ENCODE results near the gene DGUOK.
A peak's percentile ranks its signal among the peaks of the same experiment; 100 is the strongest.

The DGUOK gene

DNA sequence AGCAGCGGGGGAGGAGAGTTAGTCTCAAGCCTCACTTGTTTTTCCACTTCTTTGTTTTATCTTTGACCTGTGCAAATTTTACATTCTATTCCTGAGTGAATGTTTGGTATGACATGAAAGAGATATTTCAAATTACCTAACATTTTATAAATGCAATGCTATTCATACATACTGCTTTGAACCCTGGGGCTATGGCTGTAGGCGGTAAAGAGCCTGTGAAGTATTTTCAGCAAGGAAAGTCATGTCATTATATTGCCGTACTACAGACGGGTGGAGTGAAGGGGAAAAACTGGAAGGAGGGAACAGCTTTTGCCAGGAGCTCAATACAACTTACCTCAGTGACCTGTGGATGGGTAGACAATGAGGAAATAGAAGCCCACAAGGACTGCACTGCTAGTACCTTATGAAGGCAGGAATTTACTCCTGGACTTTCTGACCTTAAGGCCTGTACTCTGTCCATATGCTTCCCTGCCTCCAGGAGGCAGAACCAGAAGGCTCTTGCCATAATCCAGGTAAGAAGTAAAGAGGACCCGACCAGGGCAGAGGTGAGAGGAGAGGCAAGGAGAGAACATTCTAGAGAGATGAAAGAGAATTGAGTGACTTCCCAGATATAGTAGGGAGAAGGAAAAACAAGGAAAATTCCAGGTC is 29.7 kb downstream of the DGUOK start:
- no peak for DNase-seq

DNA sequence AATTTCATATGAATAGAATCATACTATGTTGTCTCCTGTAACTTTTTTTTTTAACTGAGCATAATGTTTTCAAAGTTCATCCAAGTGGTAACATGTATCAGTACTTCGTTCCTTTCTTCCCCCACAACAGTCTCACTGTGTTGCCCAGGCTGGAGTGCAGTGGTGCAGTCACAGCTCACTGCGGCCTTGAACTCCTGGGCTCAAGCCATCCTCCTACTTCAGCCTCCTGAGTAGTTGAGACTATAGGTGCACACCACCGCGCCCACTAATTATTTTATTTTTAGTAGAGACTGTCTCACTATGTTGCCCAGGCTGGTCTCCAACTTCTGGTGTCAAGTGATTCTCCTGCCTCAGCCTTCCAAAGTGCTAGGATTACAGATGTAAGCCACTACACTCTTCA is 34.6 kb downstream of the DGUOK start:
- no peak for DNase-seq

- DNase-seq = no peak
Observed at GRCh38 chr2:73961823-73962615, 35.3 kb downstream of the DGUOK start.

DNA sequence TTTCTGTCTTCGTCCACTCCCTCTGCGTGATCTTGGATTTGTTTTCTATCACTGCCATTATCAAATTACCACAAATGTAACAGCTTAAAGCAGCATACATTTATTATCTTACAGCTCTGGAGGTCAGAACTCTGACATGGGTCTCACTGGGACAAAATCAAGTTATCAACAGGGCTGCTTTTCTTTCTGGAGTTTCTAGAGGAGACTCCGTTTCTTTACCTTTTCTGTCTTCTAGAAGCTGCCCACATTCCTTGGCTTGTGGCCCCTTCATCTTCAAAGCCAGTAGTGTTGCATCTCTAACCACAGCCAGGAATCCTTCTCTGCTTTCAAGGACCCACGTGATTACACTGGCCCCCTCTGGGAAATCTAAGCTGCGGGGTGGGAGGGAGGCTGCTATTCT is 36.1 kb downstream of the DGUOK start:
- DNase-seq = no peak

DNA sequence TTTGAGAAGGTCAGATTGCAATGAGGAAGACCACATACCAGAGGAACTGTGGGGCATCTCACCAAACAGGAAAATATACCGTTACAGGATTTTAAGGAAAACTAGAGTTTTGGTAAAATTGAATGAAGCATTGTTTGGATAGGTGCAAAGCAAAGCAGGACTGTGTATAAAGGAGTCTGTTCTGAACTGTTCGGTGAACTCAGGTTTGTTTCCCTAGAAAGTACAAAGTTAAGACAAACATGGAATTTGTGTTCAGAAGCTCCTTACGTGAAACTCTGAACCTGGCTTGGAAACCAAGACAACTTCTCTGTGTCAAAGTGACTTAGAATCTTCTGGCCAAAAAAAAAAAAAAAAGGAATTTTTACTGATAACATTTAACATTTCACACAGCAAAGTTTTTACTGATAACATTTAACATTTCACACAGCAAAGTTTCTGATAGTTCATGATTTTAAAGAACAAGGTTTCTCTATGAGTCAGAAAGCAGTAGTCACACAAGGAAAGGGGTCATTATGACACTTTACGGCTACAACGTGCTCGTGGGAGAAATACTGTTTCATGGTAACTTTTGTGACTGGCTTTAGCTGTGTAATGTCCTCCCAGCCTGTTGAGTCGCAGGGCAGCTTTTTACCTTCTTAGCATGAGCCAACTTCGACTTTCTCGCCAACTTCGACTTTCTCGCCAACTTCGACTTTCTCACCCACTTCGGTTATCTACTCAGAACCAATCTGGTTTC is 36.9 kb downstream of the DGUOK start:
- DNase-seq = no peak

- no peak for DNase-seq
Observed at GRCh38 chr2:73964223-73964622, 37.5 kb downstream of the DGUOK start.

- no peak for DNase-seq
Observed at GRCh38 chr2:73965053-73965452, 38.4 kb downstream of the DGUOK start.

DNA sequence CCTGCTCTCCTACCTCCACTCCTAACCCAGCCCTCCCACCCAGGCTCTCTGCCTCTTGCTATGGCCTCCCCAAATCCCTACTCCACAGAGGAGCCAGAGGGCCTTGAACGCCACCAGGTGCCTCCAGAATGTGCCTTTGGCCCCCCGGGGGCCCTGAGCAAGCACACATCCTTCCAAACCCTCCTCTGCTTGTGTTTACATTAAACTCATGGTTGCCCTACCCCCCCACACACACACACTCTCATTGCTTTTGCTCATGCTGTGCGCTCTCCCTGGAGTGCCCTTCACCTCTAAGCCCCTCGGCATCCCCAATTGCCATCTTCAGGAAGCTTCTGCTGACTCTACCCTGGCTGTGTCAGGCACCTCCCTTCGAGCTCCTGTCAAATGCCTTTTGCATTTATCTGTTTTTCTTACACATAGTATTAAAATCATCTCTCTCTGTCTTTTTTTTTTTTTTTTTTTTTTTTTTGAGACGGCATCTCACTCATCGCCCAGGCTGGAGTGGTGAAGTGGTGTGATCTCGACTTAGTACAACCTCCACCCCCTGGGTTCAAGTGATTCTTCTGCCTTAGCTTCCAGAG is 41.8 kb downstream of the DGUOK start:
- DNase-seq = no peak

- no peak for DNase-seq
Observed at GRCh38 chr2:73969356-73969755, 42.7 kb downstream of the DGUOK start.

DNA sequence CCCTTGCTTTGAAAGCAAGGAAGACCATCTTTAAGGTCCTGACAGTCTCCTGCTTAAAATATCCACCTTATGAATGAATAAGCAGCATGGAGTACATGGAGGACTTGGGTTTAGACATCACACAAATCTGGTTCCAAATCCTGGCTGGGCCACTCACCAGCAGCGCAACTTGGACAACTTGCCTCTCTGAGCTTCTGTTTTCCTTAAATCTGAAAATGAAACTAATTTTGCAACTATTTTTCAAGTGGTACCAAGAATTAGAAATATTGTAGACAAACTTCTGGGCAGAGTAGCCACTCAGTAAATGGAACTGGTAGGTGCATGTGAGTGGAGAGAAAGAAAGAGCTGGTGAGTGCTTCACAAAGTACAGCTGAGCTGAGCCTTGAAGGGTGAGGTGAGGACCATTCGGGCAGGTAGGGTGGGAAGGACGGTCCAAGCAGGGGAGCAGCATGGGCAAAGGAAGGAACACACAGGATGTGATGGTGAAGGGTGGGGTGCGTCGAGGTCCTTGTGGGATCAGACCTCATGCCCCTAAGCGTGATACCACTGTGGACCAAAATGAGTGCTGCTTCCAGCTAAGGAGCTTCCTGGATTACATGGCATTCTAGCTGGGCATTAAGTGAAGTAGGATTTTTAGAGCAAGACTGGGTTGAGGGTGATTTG is 43.6 kb downstream of the DGUOK start:
- no peak for DNase-seq

GRCh38 chr2:73970850-73971471 is 44.3 kb downstream of the DGUOK start:
- no peak for DNase-seq

DNA sequence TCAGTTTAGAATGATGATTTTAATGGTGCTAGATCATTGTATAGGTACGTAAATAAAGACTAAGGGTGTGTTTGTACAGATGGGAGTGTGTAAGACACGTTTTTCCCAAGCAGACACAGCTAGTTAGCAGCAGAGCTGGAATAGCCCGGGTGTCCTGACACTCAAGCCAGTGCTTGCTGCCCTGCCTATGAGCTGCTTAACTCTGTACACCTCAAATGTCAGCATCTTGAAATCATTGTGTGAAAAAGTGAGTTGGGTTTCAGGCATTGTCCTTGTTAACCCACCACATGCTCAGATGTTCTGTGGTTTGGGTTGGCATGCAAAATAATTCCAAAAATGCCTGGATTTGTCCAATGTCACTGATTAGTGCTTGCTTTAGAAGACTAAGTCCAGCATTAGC is 45.0 kb downstream of the DGUOK start:
- DNase-seq = no peak

GRCh38 chr2:73972846-73973245 is 46.2 kb downstream of the DGUOK start:
- DNase-seq = no peak

- DNase-seq = no peak
Observed at GRCh38 chr2:73975731-73976130, 49.1 kb downstream of the DGUOK start.

DNA sequence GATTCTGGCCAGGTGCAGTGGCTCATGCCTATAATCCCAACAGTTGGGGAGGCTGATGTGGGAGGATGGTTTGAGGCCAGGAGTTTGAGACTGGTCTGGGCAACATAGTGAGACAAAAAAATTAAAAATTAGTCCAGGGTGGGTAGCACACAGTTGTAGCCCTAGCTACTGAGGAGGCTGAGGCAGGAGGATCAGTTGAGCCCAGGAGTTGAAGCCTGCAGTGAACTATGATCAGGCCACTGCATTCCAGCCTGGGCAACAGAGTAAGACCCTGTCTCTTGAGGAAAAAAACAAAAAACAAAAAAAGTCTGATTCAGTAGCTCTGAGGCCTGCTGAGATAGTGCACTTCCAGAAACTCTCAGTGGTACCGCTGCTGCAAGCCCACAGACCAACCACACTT is 50.1 kb downstream of the DGUOK start:
- no peak for DNase-seq

- no peak for DNase-seq
Observed at GRCh38 chr2:73977466-73977865, 50.8 kb downstream of the DGUOK start.

GRCh38 chr2:73979021-73979420 is 52.3 kb downstream of the DGUOK start:
- DNase-seq = no peak

GRCh38 chr2:73979686-73980085 is 53.0 kb downstream of the DGUOK start:
- DNase-seq = no peak

GRCh38 chr2:73980566-73980965 is 53.9 kb downstream of the DGUOK start:
- DNase-seq = no peak

DNA sequence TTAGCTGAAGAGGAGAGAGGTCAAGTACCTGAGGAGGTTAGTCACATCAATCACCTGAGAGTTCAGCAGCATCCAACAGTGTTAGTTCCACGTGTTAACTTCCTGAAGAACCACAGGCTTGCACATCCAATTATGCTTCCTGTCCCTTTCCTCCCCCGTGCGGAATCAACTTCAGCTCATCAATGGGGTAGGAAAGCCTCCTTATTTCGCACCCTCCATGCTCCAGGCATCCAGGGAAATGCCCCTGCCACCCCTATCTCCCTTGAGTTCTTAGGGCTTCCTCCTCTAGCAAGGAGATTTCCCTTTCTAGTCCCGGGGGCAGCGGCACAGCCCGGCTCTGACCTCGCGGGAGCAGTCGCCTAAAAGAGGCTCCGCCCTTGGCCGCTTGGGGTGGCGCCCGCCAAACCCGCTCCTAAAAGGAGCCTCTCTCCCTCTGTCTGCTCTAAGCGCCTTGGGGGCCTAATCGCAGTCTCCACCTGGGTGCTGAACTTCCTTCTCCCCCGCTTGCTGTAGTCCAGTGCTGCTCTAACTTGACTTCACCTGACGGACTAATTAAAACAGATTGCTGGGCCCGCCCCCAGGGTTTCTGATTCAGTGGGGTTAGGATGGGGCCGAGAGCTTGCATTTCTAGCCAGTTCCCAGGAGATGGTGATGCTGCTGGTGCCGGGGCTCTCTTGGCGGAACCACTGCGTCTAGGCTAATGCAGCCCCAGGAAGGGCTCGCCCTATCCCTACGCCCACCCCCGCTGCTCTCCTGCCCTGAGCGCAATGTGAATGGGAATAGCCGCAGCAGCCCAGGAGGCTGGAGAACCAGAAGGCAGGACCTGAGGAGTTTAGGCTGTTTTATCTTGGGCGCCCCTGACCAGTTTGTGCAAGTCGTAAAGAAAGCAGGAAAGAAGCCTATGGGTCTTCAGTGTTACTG is 54.7 kb downstream of the DGUOK start:
- DNase-seq = peak; percentile 36 to 63

- no peak for DNase-seq
Observed at GRCh38 chr2:73982140-73982617, 55.5 kb downstream of the DGUOK start.

All from NCI-H2081 (cell line).